ENCODE data around the gene MSL2. TPM values are rescaled to one million over a fixed set of nuclear protein-coding genes. Genes with fewer than 3 reads are reported as not detected.

MSL2 gene
- total and polyA plus RNA-seq, 2 of the 8 experiments (the other 6 are each of a cell fraction or from before 2014, with no cell fraction given): 9.1 to 41.8 TPM

GRCh38 chr3:136146981-136147729 is 49.0 kb downstream of the MSL2 start:
- no peak for DNase-seq (ENCODE audit: low read depth in 1 of 2, low spot score in 2 of 2)
- Histone ChIP-seq H3K36me3 (ENCODE audit: control insufficient read depth in 2 of 4, insufficient read depth in 4 of 4, low read length in 3 of 4) (peaks cover 0 to 19% (median 8%) of the 10 kb centered on the region in 4 experiments; a peak in 6 of 8 replicates), H3K4me3 (ENCODE audit: extremely low read depth in 1 of 4, insufficient read depth in 2 of 4, low read depth in 3 of 4, low read length in 4 of 4) (no peak overlapping the region), H2BK20ac (ENCODE audit: low read length) (no peak overlapping the region), H2BK5ac (ENCODE audit: low read depth, low read length) (no peak overlapping the region), H3K14ac (ENCODE audit: insufficient read length) (no peak overlapping the region), H3K23ac (ENCODE audit: insufficient read length) (no peak overlapping the region), H4K8ac (ENCODE audit: extremely low read depth, insufficient read depth, low read length) (no peak overlapping the region), H4K91ac (replicated peaks; ENCODE audit: insufficient read length, low read length) (no peak overlapping the region), H3K9ac (replicated peaks in 1 of 4; ENCODE audit: extremely low read depth in 1 of 4, low read depth in 3 of 4, low read length in 3 of 4) (no peak overlapping the region), H3K23me2 (ENCODE audit: low read depth, low read length) (no peaks in the 10 kb centered on the region), H3K9me3 (ENCODE audit: insufficient read depth in 2 of 2, low read depth in 1 of 2, low read length in 1 of 2) (no peaks in the 10 kb centered on the region), H3K18ac (ENCODE audit: extremely low read depth, low read length) (no peak overlapping the region), H4K5ac (ENCODE audit: insufficient read length, low read depth, low read length) (no peak overlapping the region), H3K27ac (ENCODE audit: low read depth, low read length) (no peak overlapping the region), H3K4ac (replicated peaks; ENCODE audit: insufficient read length, low read depth, low read length) (no peak overlapping the region), H2AK5ac (ENCODE audit: low read depth, low read length) (no peak overlapping the region), H3K56ac (replicated peaks; ENCODE audit: insufficient read length, low read depth, low read length) (no peak overlapping the region), H3K79me1 (ENCODE audit: low read depth, low read length) (peaks cover 3% of the 10 kb centered on the region; the same call in 1 of the 2 replicates), H3K4me1 (replicated peaks in 1 of 4; ENCODE audit: control insufficient read depth in 3 of 4, insufficient read depth in 4 of 4, low read length in 3 of 4) (peaks cover 0 to 3% (median under 1%) of the 10 kb centered on the region in 4 experiments; a peak in 2 of 7 replicates), H3K4me2 (ENCODE audit: insufficient read depth in 1 of 2, low read depth in 2 of 2, low read length in 2 of 2) (no peak overlapping the region), H2AFZ (ENCODE audit: low read length) (no peak overlapping the region), H2BK120ac (replicated peaks; ENCODE audit: low read depth, low read length) (no peak overlapping the region), H2BK12ac (ENCODE audit: low read depth, low read length) (no peak overlapping the region), H3K27me3 (replicated peaks in 1 of 4; ENCODE audit: control insufficient read depth in 3 of 4, extremely low read depth in 1 of 4, insufficient read depth in 3 of 4, low read length in 3 of 4) (no peaks in the 10 kb centered on the region), H4K20me1 (replicated peaks in 1 of 2; ENCODE audit: control insufficient read depth in 1 of 2, insufficient read depth in 2 of 2, low read length in 2 of 2) (peaks cover 2 to 9% of the 10 kb centered on the region in 2 experiments), H2BK15ac (ENCODE audit: low read length) (no peak overlapping the region), H3K79me2 (ENCODE audit: control insufficient read depth in 1 of 2, insufficient read depth in 2 of 2, low read length in 2 of 2) (peaks cover 5 to 26% of the 10 kb centered on the region in 2 experiments; a peak in 3 of 4 replicates)
- TF ChIP-seq SIN3A (conservative IDR thresholded peaks at IDR 0.05 in 1 of 2, IDR thresholded peaks at IDR 0.05 in 1 of 2; ENCODE audit: low read depth in 1 of 2, low read length in 2 of 2) (no peak), JUND (IDR thresholded peaks at IDR 0.05; ENCODE audit: low read length) (0 out of 2 replicates have a peak, but pooled peaks have one; percentile 23)
- 85% methylated on average over 6 of the region's 6 CpGs; no CpG with 5 or more reads in 1 of the 2 experiments for WGBS, 2 experiments (ENCODE audit: extremely low coverage in 1 of 2, insufficient coverage in 1 of 2, insufficient read length in 1 of 2, insufficient replicate concordance in 2 of 2, low coverage in 1 of 2, low lambda C conversion rate in 2 of 2, missing lambda C conversion rate in 1 of 2)
- POLR2A ChIA-PET (ENCODE audit: partially characterized antibody): interaction anchor here (1.3 to 1.4 kb wide), 2 partner anchors 50 to 104 kb away, joined by 3 to 5 read pairs; partner anchors contain the start of gene MSL2
- CTCF ChIA-PET (ENCODE audit: partially characterized antibody): interaction anchor here (1.3 kb wide), 1 partner anchor 50 kb away, joined by 4 read pairs; no protein-coding TSS in a partner anchor
- FAIRE-seq: no peak
